ENCODE results near the gene PLA2G4D.
"Not testable (repeated sequence)": the region's sequence is repeated elsewhere in the genome, so short reads cannot be mapped to it uniquely, and the experiment has no call there.

PLA2G4D gene

DNA sequence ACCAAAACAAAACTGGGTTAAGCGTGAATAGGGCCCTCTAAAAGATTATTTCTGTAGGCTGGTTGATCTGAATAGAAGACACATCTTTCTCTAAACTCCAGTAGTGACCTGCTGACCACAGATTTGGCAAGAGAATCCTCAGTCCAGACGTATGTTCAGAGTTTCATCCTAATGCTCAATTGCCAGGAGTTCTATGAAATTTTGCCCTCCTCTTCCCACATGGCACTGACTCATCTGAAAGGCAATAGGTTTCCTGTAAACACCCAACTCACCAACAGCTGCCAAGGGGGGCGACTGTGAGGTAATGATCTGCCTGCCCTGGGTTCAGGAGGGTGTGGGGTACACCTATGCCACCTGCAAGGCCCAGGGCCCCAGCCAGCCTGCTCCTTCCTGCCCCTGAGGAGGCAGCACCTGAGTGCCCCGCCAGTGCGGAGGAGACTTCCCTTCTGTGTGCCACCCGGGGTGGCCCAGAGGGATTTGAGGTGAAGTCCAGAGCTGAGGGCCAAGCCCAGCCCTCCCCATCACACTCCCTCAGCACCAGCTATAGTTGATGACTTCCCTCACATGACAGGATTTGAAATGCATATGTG, 8.4 kb upstream of the PLA2G4D start:
- no peak for DNase-seq (ENCODE audit: extremely low read depth, low read depth)
- no peak overlapping the region for H3K4me3 ChIP-seq (replicated peaks; ENCODE audit: low read depth, low read length)
- TF ChIP-seq CTCF (IDR thresholded peaks at IDR 0.05; ENCODE audit: low read depth, low read length, missing control alignments) = no peak

DNA sequence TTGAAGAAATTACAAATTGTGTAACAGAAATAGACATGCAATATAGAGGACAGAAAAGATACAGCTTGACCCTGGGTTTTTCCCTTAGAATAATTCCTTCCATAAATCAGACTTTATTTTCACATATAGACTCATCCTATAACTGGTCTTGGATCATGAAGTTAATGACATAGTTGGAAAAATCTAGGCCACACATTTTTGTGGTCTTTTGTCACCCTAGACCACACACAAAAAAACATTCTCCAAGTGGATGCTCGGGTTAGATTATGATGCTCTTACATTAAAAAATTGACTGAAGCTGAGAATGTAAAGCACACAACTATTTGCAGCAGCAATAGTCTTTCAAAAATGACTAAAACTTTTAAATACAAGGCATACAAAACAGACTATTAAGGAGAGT, 7.5 kb upstream of the PLA2G4D start:
- no peak for TF ChIP-seq CTCF (IDR thresholded peaks at IDR 0.05; ENCODE audit: low read depth, low read length, missing control alignments)
- no peak overlapping the region for H3K4me3 ChIP-seq (replicated peaks; ENCODE audit: low read depth, low read length)
- DNase-seq (ENCODE audit: extremely low read depth, low read depth) = no peak

- DNase-seq (ENCODE audit: extremely low read depth, low read depth) = no peak
- no peak overlapping the region for H3K4me3 ChIP-seq (replicated peaks; ENCODE audit: low read depth, low read length)
- no peak for TF ChIP-seq CTCF (IDR thresholded peaks at IDR 0.05; ENCODE audit: low read depth, low read length, missing control alignments)
Observed at GRCh38 chr15:42100021-42100800, 5.8 kb upstream of the PLA2G4D start.

DNA sequence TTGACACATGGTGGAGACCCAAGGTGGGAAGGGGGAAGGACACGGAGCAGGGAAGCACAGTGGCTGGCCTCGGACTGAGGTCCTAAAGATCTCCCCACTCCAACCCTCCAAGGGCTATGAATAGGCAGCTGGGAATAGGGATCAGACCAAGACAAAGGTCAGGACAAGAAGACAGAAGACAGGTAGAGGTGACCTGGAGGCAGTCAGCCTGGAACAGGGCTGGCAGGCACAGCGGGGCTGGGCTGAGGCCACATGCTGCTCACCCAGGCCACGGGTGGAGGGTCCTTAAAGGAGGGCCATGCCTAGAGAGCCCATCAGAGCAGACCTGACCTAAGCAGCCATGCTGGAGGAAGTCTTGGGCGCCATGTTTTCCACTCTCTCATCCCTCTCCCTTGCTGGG, 2.7 kb upstream of the PLA2G4D start:
- TF ChIP-seq CTCF (IDR thresholded peaks at IDR 0.05; ENCODE audit: low read depth, low read length, missing control alignments) = no peak
- H3K4me3 ChIP-seq (replicated peaks; ENCODE audit: low read depth, low read length) = no peak overlapping the region
- no peak for DNase-seq (ENCODE audit: extremely low read depth, low read depth)

GRCh38 chr15:42093966-42094365, 396 bp downstream of the PLA2G4D start:
- no peak for DNase-seq (ENCODE audit: extremely low read depth, low read depth)
- TF ChIP-seq CTCF (IDR thresholded peaks at IDR 0.05; ENCODE audit: low read depth, low read length, missing control alignments) = no peak
- H3K4me3 ChIP-seq (replicated peaks; ENCODE audit: low read depth, low read length) = no peak overlapping the region

DNA sequence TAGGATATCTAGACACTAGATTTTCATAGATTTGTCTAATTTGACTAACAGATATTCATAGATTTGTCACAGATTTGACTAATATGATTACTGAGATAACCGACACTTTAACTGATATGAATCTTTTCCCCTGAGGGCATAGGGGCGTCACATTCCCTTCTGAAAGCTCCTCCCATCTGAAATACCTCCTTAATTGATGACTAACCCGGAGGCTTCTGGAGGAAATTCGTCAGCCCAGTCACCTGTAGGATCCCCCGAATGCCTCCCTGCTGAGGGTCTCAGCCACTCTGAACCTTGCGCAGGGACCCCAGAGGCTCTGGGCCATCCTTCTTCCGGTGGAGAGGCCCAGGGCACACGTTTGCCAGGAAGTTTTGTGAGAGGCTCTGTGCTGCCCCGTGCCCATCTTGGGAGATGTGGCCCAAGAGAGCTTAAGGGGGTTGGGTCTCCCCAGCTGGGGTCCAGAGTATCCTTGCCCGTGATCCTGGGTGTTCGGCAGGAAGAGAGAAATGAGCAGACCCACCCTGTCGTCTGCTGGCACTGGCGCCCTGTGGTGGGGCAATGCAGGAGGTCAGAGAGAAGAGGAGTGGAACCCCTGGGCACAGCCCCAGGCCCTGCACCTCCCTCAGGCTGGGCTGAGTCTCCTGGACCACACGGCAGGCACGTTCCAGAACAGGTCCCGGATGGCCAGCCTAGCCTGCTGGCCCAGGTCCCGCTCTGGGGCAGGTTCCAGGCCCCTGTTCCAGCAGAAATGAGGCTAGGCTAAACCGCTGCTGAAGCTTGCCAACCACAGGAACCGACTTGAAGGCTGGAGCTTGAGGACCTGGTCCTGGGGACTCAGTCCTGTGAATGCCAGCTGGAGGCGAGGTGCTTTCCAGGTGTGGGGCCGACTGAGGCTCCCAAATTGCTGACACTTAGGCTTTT, 1.7 kb downstream of the PLA2G4D start:
- TF ChIP-seq CTCF (IDR thresholded peaks at IDR 0.05; ENCODE audit: low read depth, low read length, missing control alignments) = no peak
- no peak overlapping the region for H3K4me3 ChIP-seq (replicated peaks; ENCODE audit: low read depth, low read length)
- DNase-seq (ENCODE audit: extremely low read depth, low read depth) = no peak

DNA sequence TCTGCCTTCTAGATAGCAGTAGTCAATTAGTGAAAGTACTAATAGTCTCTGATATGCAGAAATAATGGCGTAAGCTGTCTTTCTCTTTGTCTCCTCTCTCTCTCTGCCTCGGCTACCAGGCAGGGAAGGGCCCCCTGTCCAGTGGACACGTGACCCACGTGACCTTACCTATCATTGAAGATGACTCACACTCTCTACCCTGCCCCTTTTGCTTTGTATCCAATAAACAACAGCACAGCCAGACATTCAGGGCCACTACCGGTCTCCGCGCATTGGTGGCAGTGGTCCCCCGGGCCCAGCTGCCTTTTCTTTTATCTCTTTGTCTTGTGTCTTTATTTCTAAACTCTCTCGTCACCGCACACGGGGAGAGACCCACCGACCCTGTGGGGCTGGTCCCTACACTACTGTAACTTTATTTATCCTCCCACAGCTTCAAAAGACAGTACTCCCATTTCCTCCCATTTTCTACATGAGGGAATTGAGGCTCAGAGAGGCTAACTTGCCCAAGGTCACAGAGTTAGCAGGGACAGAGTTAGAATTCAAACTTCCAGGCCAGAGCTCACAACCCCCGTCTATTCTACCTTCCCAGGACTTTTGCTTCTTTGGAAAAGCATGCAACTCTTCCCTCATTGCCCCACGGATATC, 2.5 kb downstream of the PLA2G4D start:
- DNase-seq (ENCODE audit: extremely low read depth, low read depth); H3K4me3 ChIP-seq (replicated peaks; ENCODE audit: low read depth, low read length): not testable (repeated sequence)
